T1000 (cell line): ENCODE measurements around the gene CFB.
"Not testable (repeated sequence)": the region's sequence is repeated elsewhere in the genome, so short reads cannot be mapped to it uniquely, and the experiment has no call there.

ENCODE experiments used
- DNase-seq: peaks from one replicate; lab custom pipeline; 2025; ENCODE audit warnings: mixed read lengths; lab: John Stamatoyannopoulos, UW

The CFB gene

DNA sequence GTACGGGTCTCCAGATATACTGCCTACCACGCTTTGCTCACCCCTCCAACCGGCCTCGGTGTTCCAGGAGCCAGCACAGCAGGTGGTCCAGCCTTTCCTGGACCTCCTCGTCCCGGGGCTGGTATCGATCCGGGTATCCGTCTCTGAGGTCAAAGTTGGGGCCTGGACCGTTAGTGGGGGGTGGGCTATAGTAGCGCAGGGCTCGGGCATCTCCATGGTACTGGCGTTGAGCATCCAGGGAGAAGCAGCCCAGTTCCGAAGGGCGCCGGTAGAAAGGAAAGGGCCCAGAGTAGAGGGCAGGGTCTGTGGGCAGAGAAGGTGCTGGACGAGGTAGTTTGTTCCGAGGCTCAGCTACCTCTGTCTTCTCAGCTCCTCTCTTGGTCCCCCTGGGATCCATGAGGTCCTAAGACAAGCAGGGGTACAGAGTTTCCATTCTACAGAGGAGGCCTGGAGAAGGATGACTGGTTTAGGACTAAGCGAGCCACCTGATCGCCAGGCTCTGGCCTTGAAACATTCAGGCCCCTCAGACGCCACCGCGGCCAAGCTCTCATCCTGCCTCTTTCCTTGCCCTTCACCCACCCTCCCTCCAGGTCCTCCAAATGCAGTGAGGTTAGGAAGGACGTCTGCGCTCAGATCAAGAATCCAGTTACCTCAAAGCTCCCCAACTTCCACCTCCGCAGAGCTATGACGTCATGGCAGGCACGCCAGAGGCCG, 25.5 kb downstream of the CFB start:
- DNase-seq, result no peak

DNA sequence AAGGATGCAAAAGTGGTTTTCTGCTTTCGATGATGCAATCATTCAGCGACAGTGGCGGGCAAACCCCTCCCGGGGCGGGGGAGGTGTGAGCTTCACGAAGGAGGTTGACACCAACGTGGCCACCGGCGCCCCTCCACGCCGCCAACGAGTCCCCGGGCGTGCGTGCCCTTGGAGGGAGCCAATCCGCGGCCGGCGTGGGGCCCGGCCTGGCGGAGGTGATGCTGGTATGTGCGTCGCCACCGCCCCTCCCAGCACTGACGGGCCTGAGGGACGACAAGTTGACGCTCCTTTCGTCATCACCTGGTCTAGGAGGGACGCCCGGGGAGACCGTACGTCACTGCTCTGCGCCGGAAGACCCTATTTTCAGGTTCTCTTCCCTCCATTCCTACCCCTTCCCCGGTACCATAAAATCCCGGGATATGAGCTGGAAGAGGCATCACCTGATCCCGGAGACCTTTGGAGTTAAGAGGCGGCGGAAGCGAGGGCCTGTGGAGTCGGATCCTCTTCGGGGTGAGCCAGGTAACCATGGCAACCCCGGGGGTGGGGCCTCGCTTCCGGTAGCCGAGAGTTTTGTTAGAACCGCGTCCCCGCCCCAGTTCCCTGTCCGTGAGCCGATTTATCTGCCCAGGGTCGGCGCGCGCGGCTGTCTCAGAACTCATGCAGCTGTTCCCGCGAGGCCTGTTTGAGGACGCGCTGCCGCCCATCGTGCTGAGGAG, 26.3 kb downstream of the CFB start, which contains the start of gene DXO:
TSS of gene DXO (minus strand) at position 146 of the 716 bp plus-strand sequence. CDS start 463 bp downstream, outside the sequence.
- DNase-seq, result peak; percentile 99

DNA sequence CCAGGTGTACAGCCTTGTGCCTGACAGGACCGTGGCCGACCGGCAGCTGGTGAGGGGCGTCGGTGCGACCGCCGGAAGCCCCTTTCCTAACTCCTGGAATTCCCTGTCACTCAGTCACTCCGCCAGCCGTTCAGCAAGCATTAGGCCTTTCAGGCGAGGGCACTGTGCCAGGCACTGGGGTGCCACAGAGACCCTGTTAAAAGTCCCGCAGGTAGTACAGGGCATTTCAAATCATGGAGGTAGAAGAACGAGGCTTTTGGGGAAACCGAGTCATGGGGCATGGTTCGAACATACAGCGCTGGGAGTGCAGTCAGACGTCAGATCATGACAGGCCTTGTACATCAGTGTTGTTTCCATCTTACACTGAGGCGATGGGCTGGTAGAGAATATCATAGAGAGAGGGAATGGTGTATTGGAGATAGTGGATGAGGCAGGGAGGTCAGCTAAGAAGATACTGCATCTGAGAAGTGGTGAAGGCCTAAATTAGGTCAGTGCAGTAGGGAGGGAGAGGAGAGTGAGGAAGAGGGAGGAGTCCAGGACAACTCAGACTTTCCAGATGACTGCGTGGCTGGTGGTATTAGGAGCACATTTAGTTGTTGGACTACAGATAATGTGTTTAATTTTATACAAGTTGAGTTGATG, 26.9 kb downstream of the CFB start:
- no peak for DNase-seq

DNA sequence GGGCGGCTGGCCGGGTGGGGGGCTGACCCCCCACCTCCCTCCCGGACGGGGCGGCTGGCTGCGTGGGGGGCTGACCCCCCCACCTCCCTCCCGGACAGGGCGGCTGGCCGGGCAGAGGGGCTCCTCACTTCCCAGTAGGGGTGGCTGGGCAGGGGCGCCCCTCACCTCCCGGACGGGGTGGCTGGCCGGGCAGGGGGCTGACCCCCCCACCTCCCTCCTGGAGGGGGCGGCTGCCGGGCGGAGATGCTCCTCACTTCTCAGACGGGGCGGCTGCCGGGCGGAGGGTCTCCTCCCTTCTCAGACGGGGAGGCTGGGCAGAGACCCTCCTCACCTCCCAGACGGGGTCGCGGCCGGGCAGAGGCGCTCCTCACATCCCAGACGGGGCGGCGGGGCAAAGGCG, 30.2 kb downstream of the CFB start:
- not testable (repeated sequence) for DNase-seq

DNA sequence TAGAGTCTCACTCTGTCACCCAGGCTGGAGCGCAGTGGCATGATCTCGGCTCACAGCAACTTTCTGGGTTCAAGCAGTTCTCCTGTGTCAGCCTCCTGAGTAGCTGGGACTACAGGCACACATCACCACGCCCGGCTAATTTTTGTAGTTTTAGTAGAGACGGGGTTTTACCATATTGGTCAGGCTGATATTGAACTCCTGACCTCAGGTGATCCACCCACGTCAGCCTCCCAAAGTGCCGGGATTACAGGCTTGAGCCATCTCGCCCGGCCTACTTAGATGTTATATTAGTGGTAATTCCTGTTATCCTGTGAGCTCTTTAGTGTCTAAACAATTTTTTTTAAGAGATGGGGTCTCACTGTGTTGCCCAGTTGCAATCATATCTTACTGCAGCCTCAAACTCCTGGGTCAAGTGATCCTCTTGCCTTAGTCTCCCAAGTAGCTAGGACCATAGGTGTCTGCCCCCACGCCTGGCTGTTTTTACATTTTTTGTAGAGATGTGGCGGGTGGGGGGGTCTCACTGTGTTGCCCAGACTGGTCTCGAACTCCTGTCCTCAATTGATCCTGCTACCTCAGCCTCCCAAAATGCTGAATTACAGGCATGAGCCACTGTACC, 32.0 kb downstream of the CFB start:
- no peak for DNase-seq

DNA sequence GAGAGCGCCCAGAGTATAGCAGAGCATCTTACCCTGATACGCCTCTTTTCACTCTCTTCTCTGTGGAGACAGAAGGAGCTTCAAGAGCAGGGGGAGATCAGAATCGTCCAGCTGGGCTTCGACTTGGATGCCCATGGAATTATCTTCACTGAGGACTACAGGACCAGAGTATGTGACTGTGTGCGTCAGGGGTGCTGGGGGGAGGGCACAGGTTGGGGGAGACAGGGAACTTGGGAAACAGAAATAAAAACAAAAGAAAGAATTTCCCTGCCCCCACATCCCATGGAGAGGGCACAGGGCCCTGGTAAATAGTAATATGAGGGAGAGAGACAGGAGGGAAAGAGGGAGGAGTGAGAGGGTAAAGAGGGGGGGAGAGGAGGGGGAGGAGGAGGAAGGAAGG, 32.9 kb downstream of the CFB start:
- no peak for DNase-seq

DNA sequence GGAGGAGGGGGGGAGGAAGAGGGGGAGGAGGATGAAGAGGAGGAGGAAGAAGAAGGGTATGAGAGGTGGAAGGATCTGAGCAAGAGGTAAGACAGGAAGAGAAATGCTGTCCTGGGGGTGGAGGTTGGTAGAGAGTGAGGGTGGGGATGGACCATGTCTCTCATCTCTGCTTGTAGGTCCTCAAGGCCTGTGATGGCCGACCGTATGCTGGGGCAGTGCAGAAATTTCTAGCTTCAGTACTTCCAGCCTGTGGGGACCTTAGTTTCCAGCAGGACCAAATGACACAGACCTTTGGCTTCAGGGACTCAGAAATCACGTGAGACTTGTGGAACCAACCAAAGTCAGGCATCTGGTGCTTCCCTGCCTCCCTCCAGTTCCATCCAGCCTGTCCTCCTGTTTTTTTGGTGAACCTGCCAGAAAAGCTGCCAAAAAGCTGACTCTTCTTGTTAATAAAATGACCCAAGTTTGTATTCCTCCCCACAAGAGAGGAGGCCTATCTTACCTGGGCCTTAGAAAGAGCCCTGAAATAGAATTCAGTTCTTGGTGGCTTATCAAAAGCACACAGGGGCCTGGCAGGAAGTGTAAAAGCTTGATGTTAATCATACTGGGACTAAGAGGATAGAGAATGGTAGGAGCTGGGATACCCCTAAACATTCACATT, 33.5 kb downstream of the CFB start:
- no peak for DNase-seq

DNA sequence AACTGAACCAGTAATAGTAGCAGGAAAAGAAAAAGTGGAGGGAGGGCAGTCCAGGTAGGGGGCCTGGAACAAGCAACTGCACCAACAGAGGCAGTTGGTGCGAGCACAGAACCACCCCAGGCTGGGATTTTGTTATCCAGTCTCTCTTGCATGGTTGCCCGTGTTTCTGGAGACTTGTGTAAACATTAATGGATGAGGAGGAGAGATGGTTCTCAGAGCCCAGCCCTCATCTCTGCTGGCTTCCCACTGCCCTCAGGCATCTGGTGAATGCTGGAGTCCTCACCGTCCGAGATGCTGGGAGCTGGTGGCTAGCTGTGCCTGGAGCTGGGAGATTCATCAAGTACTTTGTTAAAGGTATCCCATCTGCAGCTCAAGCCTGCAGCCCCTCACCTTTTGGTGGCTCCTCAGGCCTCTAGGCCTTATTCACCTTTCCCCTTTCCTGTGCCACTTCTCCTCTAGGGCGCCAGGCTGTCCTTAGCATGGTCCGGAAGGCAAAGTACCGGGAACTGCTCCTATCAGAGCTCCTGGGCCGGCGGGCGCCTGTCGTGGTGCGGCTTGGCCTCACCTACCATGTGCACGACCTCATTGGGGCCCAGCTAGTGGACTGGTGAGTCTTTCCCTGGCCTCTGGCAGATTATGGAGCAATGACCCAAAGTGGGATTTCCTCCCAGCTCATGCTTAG, 34.4 kb downstream of the CFB start:
- not testable (repeated sequence) for DNase-seq

DNA sequence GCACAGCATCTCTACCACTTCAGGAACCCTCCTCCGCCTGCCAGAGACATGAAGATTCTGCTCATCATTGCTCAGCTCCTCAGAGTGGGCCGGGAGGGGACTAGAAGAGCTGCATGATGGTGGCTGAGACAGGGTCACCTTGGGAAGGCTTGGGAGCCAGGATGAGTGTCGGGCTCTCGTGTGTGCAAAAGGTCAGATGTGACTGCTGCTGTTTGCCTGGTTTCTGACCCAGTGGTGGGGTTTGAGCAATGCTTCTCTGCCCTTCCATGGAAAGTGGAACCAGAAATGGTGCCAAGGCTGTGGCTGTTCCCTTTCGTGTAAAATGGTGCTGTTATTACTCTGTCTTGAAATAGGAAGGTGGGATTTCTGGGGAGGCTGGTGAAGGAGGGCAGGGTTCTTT, 35.1 kb downstream of the CFB start:
- not testable (repeated sequence) for DNase-seq

DNA sequence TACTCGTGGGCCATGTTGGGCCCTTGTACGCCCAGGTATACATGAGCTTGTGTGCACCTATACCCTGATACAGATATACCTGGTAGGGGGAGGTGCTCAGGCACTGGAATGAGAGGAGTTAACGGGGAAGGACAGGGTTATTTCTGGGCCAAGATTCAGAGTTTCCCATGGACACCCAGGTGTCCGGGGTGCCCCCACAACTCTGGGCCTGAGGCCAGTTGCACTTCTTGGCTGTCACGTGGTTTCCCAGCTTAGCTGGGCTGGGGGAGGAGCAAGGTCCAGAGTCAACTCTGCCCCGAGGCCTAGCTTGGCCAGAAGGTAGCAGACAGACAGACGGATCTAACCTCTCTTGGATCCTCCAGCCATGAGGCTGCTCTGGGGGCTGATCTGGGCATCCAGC, 35.8 kb downstream of the CFB start, which contains the start of gene C4A:
TSS of gene C4A (plus strand) at position 314 of the 400 bp plus-strand sequence. CDS start at position 365, 51 bp downstream.
- not testable (repeated sequence) for DNase-seq

DNA sequence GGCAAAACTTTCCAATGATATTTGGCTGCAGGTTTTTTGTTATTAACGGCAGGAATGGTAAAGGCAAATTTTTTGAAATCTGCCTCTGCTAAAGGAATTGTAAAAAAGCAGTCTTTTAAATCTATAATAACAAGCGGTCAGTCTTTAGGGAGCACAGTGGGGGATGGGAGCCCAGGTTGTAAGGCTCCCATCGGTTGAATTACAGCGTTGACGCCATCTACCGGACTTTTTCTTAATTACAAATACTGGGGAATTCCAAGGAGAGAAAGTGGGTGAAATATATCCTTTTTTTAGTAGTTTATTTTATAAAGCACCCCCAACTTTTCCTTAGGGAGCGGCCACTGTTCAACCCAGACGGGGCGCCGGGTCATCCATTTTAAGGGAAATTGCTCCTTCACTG, 43.5 kb downstream of the CFB start:
- DNase-seq, result not testable (repeated sequence)

DNA sequence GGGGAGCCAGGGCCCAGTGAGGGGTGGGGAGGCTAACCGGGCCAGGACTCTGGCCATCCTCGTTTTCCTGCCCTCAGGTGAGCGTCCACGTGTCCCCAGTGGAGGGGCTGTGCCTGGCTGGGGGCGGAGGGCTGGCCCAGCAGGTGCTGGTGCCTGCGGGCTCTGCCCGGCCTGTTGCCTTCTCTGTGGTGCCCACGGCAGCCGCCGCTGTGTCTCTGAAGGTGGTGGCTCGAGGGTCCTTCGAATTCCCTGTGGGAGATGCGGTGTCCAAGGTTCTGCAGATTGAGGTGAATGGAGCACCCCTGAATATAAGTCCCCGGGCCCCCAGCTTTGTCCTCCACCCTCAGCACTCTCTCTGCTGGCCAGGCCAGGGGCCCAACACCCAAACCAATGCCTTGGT, 48.5 kb downstream of the CFB start:
- not testable (repeated sequence) for DNase-seq

DNA sequence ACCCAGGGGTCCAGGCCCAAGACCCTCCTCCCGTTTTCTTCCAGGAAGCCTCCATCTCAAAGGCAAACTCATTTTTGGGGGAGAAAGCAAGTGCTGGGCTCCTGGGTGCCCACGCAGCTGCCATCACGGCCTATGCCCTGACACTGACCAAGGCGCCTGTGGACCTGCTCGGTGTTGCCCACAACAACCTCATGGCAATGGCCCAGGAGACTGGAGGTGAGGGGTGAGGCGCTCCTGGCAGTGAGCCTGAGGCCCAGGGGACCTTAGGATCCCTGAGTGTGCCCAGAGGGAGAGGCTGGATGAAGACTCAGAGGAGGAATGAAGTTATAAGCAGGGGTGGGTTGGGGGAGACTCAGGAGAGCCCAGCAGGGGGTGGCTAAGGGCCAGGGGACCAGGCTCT, 50.5 kb downstream of the CFB start:
- DNase-seq, result not testable (repeated sequence)
